ENCODE data around the gene EIF3D.

The EIF3D gene

GRCh38 chr22:36528795-36529751 lies at the start of gene EIF3D:
TSS of gene EIF3D (minus strand) at chr22:36529166. CDS start at chr22:36526121, 3,045 bp downstream.
- TF ChIP-seq, protein P1, sequence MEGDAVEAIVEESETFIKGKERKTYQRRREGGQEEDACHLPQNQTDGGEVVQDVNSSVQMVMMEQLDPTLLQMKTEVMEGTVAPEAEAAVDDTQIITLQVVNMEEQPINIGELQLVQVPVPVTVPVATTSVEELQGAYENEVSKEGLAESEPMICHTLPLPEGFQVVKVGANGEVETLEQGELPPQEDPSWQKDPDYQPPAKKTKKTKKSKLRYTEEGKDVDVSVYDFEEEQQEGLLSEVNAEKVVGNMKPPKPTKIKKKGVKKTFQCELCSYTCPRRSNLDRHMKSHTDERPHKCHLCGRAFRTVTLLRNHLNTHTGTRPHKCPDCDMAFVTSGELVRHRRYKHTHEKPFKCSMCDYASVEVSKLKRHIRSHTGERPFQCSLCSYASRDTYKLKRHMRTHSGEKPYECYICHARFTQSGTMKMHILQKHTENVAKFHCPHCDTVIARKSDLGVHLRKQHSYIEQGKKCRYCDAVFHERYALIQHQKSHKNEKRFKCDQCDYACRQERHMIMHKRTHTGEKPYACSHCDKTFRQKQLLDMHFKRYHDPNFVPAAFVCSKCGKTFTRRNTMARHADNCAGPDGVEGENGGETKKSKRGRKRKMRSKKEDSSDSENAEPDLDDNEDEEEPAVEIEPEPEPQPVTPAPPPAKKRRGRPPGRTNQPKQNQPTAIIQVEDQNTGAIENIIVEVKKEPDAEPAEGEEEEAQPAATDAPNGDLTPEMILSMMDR (IDR thresholded peaks at IDR 0.05; ENCODE audit: borderline replicate concordance, control extremely low read depth, extremely low read depth, insufficient read depth, missing control alignments), result no peak
- in situ Hi-C loops (cut with MboI; ENCODE audit: low sequenced_read_pairs, unreplicated experiment), result no loop called here
- peak; percentile 95 for DNase-seq (ENCODE audit: low spot score)

DNA sequence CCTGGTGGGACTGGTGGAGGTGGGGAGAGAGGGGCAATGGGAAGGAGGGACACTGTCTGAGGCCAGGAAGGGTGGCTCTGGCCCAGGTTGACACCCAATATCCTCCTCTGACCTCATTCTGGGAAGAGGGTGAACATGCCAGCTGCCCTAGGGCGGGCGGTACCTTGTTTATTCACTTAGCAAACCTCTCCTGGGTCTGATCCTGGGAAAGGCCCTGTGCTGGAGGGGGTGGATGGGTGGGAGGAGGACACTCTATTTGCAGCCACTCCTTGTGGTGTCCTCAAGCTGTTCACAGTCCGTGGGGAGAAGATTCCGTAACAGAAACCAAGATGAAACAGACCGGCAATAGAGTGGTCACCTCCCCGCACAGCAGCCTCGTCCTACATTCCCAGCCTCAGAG lies 49.7 kb upstream of the EIF3D start:
- DNase-seq (ENCODE audit: low spot score), result no peak
- in situ Hi-C loops (cut with MboI; ENCODE audit: low sequenced_read_pairs, unreplicated experiment), result no loop called here
- TF ChIP-seq, protein P1 (IDR thresholded peaks at IDR 0.05; ENCODE audit: borderline replicate concordance, control extremely low read depth, extremely low read depth, insufficient read depth, missing control alignments), result no peak

DNA sequence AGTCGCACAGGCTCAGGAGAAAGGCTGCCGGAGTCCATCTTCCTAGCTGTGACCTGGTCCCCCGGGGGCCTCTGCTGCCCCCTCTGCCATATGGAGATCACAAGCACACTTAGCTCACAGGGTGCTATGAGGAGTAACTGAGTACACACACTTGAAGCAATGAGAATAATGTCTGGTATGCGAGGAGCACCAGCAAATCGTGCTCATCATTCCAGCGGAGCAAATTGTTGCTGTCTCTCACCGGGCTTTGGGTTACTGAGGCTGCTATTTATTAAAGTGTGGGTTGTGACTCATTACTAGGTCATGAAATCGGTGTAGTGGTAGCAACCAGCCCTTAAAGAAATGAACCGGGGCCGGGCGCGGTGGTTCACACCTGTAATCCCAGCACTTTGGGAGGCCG lies 48.1 kb upstream of the EIF3D start:
- in situ Hi-C loops (cut with MboI; ENCODE audit: low sequenced_read_pairs, unreplicated experiment), result no loop called here
- no peak for DNase-seq (ENCODE audit: low spot score)
- TF ChIP-seq, protein P1 (IDR thresholded peaks at IDR 0.05; ENCODE audit: borderline replicate concordance, control extremely low read depth, extremely low read depth, insufficient read depth, missing control alignments), result no peak

- in situ Hi-C loops (cut with MboI; ENCODE audit: low sequenced_read_pairs, unreplicated experiment), result no loop called here
Observed at GRCh38 chr22:36574728-36575127, 45.8 kb upstream of the EIF3D start.

GRCh38 chr22:36573815-36574363 lies 44.9 kb upstream of the EIF3D start:
- in situ Hi-C loops (cut with MboI; ENCODE audit: low sequenced_read_pairs, unreplicated experiment), result no loop called here
- TF ChIP-seq, protein P1 (IDR thresholded peaks at IDR 0.05; ENCODE audit: borderline replicate concordance, control extremely low read depth, extremely low read depth, insufficient read depth, missing control alignments), result no peak
- no peak for DNase-seq (ENCODE audit: low spot score)

More at GRCh38 chr22:36574728-36575127, 45.8 kb upstream of the EIF3D start:
- TF ChIP-seq, protein P1 (IDR thresholded peaks at IDR 0.05; ENCODE audit: borderline replicate concordance, control extremely low read depth, extremely low read depth, insufficient read depth, missing control alignments), result no peak
- DNase-seq (ENCODE audit: low spot score), result no peak

- in situ Hi-C loops (cut with MboI; ENCODE audit: low sequenced_read_pairs, unreplicated experiment), result no loop called here
- TF ChIP-seq, protein P1 (IDR thresholded peaks at IDR 0.05; ENCODE audit: borderline replicate concordance, control extremely low read depth, extremely low read depth, insufficient read depth, missing control alignments), result no peak
- DNase-seq (ENCODE audit: low spot score), result no peak
Observed at GRCh38 chr22:36571991-36572390, 43.0 kb upstream of the EIF3D start.

Data from GM13976 (cell line).